HCT116 (cell line): Measurements from ENCODE around the gene CA14. TPM values are rescaled to one million over a fixed set of nuclear protein-coding genes. Genes with fewer than 3 reads are reported as not detected.

ENCODE experiments used
- ATAC-seq: fragments of 200-7000 bp; cut with Tn5 transposase; 2 replicates; pipeline ENCODE4 v1.9.1; 2020; ENCODE audit warnings: mild to moderate bottlenecking, moderate library complexity
- BruUV-seq: library from RNA; stranded (reverse); fragments of 400-500 nt; replicated peaks from 2 replicates; lab custom pipeline; 2021; lab: Mats Ljungman, UMichigan
- CTCF ChIA-PET: fragments of 300-600 bp; sonication (Branson Sonifier 250); formaldehyde crosslinking; loops from one replicate; lab custom pipeline; 2021; ENCODE audit warnings: antibody characterized with exemption; lab: Charles Lee
- POLR2A ChIA-PET: fragments of 300-600, 350-600 bp; sonication (Branson Sonifier 250); formaldehyde crosslinking; loops from one replicate; lab custom pipeline; 2021; ENCODE audit warnings: antibody characterized with exemption; lab: Charles Lee
- RAD21 ChIA-PET, 2 experiments: fragments of 300-600 bp; sonication (Branson Sonifier 250); formaldehyde crosslinking; loops; one replicate each; lab custom pipeline; 2023; ENCODE audit warnings: low total read pairs in 2 of 2; ENCODE audit not compliant: uncharacterized antibody in 2 of 2, unreplicated experiment in 2 of 2, low non-redundant PET in 1 of 2; lab: Charles Lee
- DNase-seq: peaks from one replicate; pipeline ENCODE4 v3.0.0-alpha.2; 2010; ENCODE audit warnings: low read depth, low spot score
- H2AFZ ChIP-seq: fragments of 200-600 bp; shearing (Covaris generic), sonication (generic); 2 replicates; pipeline ENCODE4 v1.6.1; 2017; ENCODE audit warnings: low read depth, mixed run types, mixed read lengths, antibody characterized with exemption, low read length; ENCODE audit not compliant: poor library complexity, severe bottlenecking
- H3K27ac ChIP-seq: 2 replicates; pipeline ENCODE4 v1.5.1; 2012; ENCODE audit warnings: low read depth, low read length
- H3K27me3 ChIP-seq: fragments of 200-600 bp; sonication (generic); 2 replicates; pipeline ENCODE4 v1.6.1; 2016; ENCODE audit warnings: mixed run types, low read length, mixed read lengths; ENCODE audit not compliant: insufficient read depth
- H3K36me3 ChIP-seq, 2 experiments: fragments of 200-500 bp in 1 of 2; fragments of 200-600 bp in 1 of 2; sonication (Bioruptor generic) in 1 of 2; sonication (generic) in 1 of 2; 2 replicates each; pipeline versions ENCODE4 v1.5.1 to v1.6.1; 2014 to 2016; ENCODE audit warnings: low read length in 2 of 2, inconsistent platforms in 1 of 2, mixed read lengths in 1 of 2, mixed run types in 1 of 2; ENCODE audit not compliant: insufficient read depth in 2 of 2, control insufficient read depth in 1 of 2
- H3K4me1 ChIP-seq, 2 experiments: fragments of 200-600 bp in 1 of 2; sonication (generic) in 1 of 2; 2 replicates each; pipeline versions ENCODE4 v1.5.1 to v1.6.1; 2012 to 2017; ENCODE audit warnings: low read length in 2 of 2, inconsistent platforms in 1 of 2, mild to moderate bottlenecking in 1 of 2, mixed read lengths in 1 of 2, mixed run types in 1 of 2, moderate library complexity in 1 of 2; ENCODE audit not compliant: insufficient read depth in 2 of 2, control insufficient read depth in 1 of 2
- H3K4me2 ChIP-seq: fragments of 200-600 bp; sonication (generic); 2 replicates; pipeline ENCODE4 v1.6.1; 2017; ENCODE audit warnings: mixed run types, low read length, mixed read lengths
- H3K4me3 ChIP-seq, 2 experiments: fragments of 200-600 bp in 1 of 2; sonication (generic) in 1 of 2; replicated peaks in 1 of 2; 2 replicates each; pipeline ENCODE4 v1.5.1; 2011 to 2016; ENCODE audit warnings: low read length in 2 of 2, control low read depth in 1 of 2, low read depth in 1 of 2, mild to moderate bottlenecking in 1 of 2, mixed read lengths in 1 of 2, mixed run types in 1 of 2
- H3K79me2 ChIP-seq: fragments of 200-600 bp; sonication (generic); 2 replicates; pipeline ENCODE4 v1.6.1; 2017; ENCODE audit warnings: mild to moderate bottlenecking, mixed run types, low read length, moderate library complexity, mixed read lengths; ENCODE audit not compliant: insufficient read depth
- H3K9ac ChIP-seq: fragments of 200-600 bp; sonication (generic); 2 replicates; pipeline ENCODE4 v1.6.1; 2016; ENCODE audit warnings: low read length, mixed read lengths
- H3K9me2 ChIP-seq: fragments of 200-600 bp; sonication (generic), shearing (Covaris generic); 2 replicates; pipeline ENCODE4 v1.6.1; 2017; ENCODE audit warnings: mixed run types, mild to moderate bottlenecking, moderate library complexity; ENCODE audit not compliant: insufficient read depth
- H3K9me3 ChIP-seq, 2 experiments: fragments of 200-500 bp in 1 of 2; fragments of 200-600 bp in 1 of 2; sonication (Bioruptor generic) in 1 of 2; sonication (generic) in 1 of 2; 2 replicates each; pipeline ENCODE4 v1.6.1; 2014 to 2017; ENCODE audit warnings: low read length in 2 of 2, mixed read lengths in 2 of 2, inconsistent platforms in 1 of 2, low read depth in 1 of 2, mild to moderate bottlenecking in 1 of 2, mixed run types in 1 of 2, moderate library complexity in 1 of 2; ENCODE audit not compliant: control insufficient read depth in 1 of 2, insufficient read depth in 1 of 2
- H4K20me1 ChIP-seq: fragments of 200-600 bp; sonication (generic), shearing (Covaris generic); 2 replicates; pipeline ENCODE4 v1.6.1; 2017; ENCODE audit warnings: mixed run types, mild to moderate bottlenecking, moderate library complexity; ENCODE audit not compliant: insufficient read depth
- CBX3 ChIP-seq: IDR thresholded peaks from 2 replicates; pipeline ENCODE4 v1.6.1; 2012; ENCODE audit warnings: low read depth
- CEBPB ChIP-seq: IDR thresholded peaks from 2 replicates; pipeline ENCODE4 v1.6.1; 2012; ENCODE audit warnings: low read depth
- CTCF ChIP-seq, 3 experiments: fragments of 200-600 bp in 1 of 3; sonication (generic) in 1 of 3; IDR thresholded peaks in 2 of 3; conservative IDR thresholded peaks in 1 of 3; 2 replicates each; pipeline ENCODE4 v1.5.1; 2012 to 2017; ENCODE audit warnings: low read depth in 2 of 3, low read length in 2 of 3, antibody characterized with exemption in 1 of 3, borderline replicate concordance in 1 of 3, control low read depth in 1 of 3, mild to moderate bottlenecking in 1 of 3, mixed read lengths in 1 of 3, mixed run types in 1 of 3, moderate library complexity in 1 of 3; ENCODE audit not compliant: insufficient read depth in 1 of 3
- EGR1 ChIP-seq: IDR thresholded peaks from 2 replicates; pipeline ENCODE4 v1.6.1; 2012; ENCODE audit warnings: low read depth
- ELF1 ChIP-seq: IDR thresholded peaks from 2 replicates; pipeline ENCODE4 v1.6.1; 2012; ENCODE audit warnings: low read depth, borderline replicate concordance
- EZH2 ChIP-seq: fragments of 200-600 bp; sonication (generic); IDR thresholded peaks from 2 replicates; pipeline ENCODE4 v1.6.1; 2017; ENCODE audit warnings: antibody characterized with exemption, mixed run types
- EZH2phosphoT487 ChIP-seq: fragments of 200-600 bp; IDR thresholded peaks from 2 replicates; pipeline ENCODE4 v1.6.1; 2018; ENCODE audit warnings: antibody characterized with exemption, borderline replicate concordance
- FOSL1 ChIP-seq: IDR thresholded peaks from 2 replicates; pipeline ENCODE4 v1.6.1; 2012; ENCODE audit warnings: low read depth
- JUND ChIP-seq: IDR thresholded peaks from 2 replicates; pipeline ENCODE4 v1.6.1; 2012
- MAX ChIP-seq: IDR thresholded peaks from 2 replicates; pipeline ENCODE4 v1.6.1; 2012
- POLR2A ChIP-seq: IDR thresholded peaks from 2 replicates; pipeline ENCODE4 v1.7.0; 2011; ENCODE audit warnings: borderline replicate concordance; ENCODE audit not compliant: insufficient read depth, insufficient read length; ENCODE audit errors: extremely low read depth
- POLR2AphosphoS5 ChIP-seq: IDR thresholded peaks from 2 replicates; pipeline ENCODE4 v1.6.1; 2011; ENCODE audit warnings: mild to moderate bottlenecking, low read depth, low read length, moderate library complexity
- RAD21 ChIP-seq: IDR thresholded peaks from 2 replicates; pipeline ENCODE4 v1.6.1; 2012; ENCODE audit warnings: low read depth, mild to moderate bottlenecking
- SIN3A ChIP-seq: IDR thresholded peaks from 2 replicates; pipeline ENCODE4 v1.6.1; 2012; ENCODE audit warnings: low read depth
- SP1 ChIP-seq: IDR thresholded peaks from 2 replicates; pipeline ENCODE4 v1.6.1; 2012; ENCODE audit warnings: low read depth
- SRF ChIP-seq: IDR thresholded peaks from 2 replicates; pipeline ENCODE4 v1.6.1; 2012; ENCODE audit warnings: low read depth
- TCF7L2 ChIP-seq: IDR thresholded peaks from 2 replicates; pipeline ENCODE4 v1.7.0; 2011; ENCODE audit warnings: borderline replicate concordance, inconsistent platforms; ENCODE audit not compliant: insufficient read depth, insufficient read length; ENCODE audit errors: extremely low read depth
- YY1 ChIP-seq: IDR thresholded peaks from 2 replicates; pipeline ENCODE4 v1.6.1; 2011; ENCODE audit warnings: low read length, low read depth, moderate library complexity, mild to moderate bottlenecking; ENCODE audit not compliant: insufficient replicate concordance; ENCODE audit errors: extremely low read depth
- ZFX ChIP-seq: fragments of 450-650 bp; IDR thresholded peaks from 2 replicates; pipeline ENCODE4 v1.6.1; 2017
- ZNF274 ChIP-seq: fragments of 200-500 bp; sonication (Bioruptor generic); IDR thresholded peaks from 2 replicates; pipeline ENCODE4 v1.6.1; 2014; ENCODE audit warnings: mild to moderate bottlenecking, low read depth, low read length, inconsistent platforms
- intact Hi-C: fragments of 100-400 bp; cut with micrococcal nuclease; formaldehyde crosslinking; loops from 2 replicates; pipeline ENCODE4 v1.10.0; 2022
- total RNA-seq: library from RNA; stranded (reverse); gene quantifications from one replicate; pipeline ENCODE4 v1.2.1, GENCODE V29; 2021; ENCODE audit not compliant: unreplicated experiment

The CA14 gene
- total RNA-seq, 1 experiment from 2014 or later: 0.39 TPM

GRCh38 chr1:150210091-150210490 lies 47.5 kb upstream of the CA14 start:
- H3K4me3 ChIP-seq: no peak overlapping the region
- no peaks in the 10 kb centered on the region for H3K79me2 ChIP-seq
- RAD21 ChIA-PET: no interaction called here
- no peak for ATAC-seq
- POLR2A ChIA-PET: no interaction called here
- BruUV-seq: no TSS peak
- H3K9me3 ChIP-seq: no peaks in the 10 kb centered on the region
- H4K20me1 ChIP-seq: no peaks in the 10 kb centered on the region
- H3K36me3 ChIP-seq: no peaks in the 10 kb centered on the region
- H3K9ac ChIP-seq: no peak overlapping the region
- intact Hi-C loops: no loop called here
- H3K27me3 ChIP-seq: no peaks in the 10 kb centered on the region
- no peak for TF ChIP-seq EGR1
- TF ChIP-seq TCF7L2: no peak
- no peak for TF ChIP-seq POLR2AphosphoS5
- TF ChIP-seq JUND: no peak
- TF ChIP-seq SP1: no peak
- TF ChIP-seq SRF: no peak
- no peak for TF ChIP-seq CEBPB
- TF ChIP-seq ZFX: no peak
- TF ChIP-seq SIN3A: no peak
- TF ChIP-seq RAD21: no peak
- no peak for TF ChIP-seq ZNF274
- TF ChIP-seq MAX: no peak
- H3K4me1 ChIP-seq: no peaks in the 10 kb centered on the region
- no peak overlapping the region for H3K27ac ChIP-seq
- CTCF ChIA-PET: no interaction called here
- H3K4me2 ChIP-seq: no peak overlapping the region
- no peak for DNase-seq
- H3K9me2 ChIP-seq: no peaks in the 10 kb centered on the region
- no peak overlapping the region for H2AFZ ChIP-seq

GRCh38 chr1:150210706-150211105 lies 46.9 kb upstream of the CA14 start:
- ChIA-PET POLR2A (no interaction called here), CTCF (no interaction called here), RAD21 (no interaction called here)
- Histone ChIP-seq H2AFZ (no peak overlapping the region), H3K4me3 (no peak overlapping the region), H3K4me1 (no peaks in the 10 kb centered on the region), H3K27me3 (no peaks in the 10 kb centered on the region)
- BruUV-seq: no TSS peak
- no peak for DNase-seq
- TF ChIP-seq RAD21: no peak
- no peak for TF ChIP-seq FOSL1
- TF ChIP-seq EZH2: no peak
- TF ChIP-seq EZH2phosphoT487: no peak
- no peak for TF ChIP-seq SIN3A
- TF ChIP-seq YY1: no peak
- TF ChIP-seq CEBPB: no peak
- TF ChIP-seq SRF: no peak
- no peak for TF ChIP-seq POLR2A
- TF ChIP-seq CTCF (IDR thresholded peaks at IDR 0.05 in 2 of 3, conservative IDR thresholded peaks at IDR 0.05 in 1 of 3; ENCODE audit: borderline replicate concordance in 1 of 3, insufficient read depth in 1 of 3, low read depth in 2 of 3, low read length in 2 of 3): no peak
- TF ChIP-seq SP1: no peak
- TF ChIP-seq JUND: no peak
- TF ChIP-seq EGR1: no peak
- no peak for TF ChIP-seq ELF1
- no peak for TF ChIP-seq POLR2AphosphoS5
- TF ChIP-seq CBX3: no peak
- TF ChIP-seq, all 23 proteins: peak for 0
- Histone ChIP-seq H3K9ac (no peak overlapping the region), H3K9me2 (no peaks in the 10 kb centered on the region), H3K36me3 (no peaks in the 10 kb centered on the region), H4K20me1 (no peaks in the 10 kb centered on the region), H3K9me3 (no peaks in the 10 kb centered on the region), H3K4me2 (no peak overlapping the region), H3K27ac (no peak overlapping the region), H3K79me2 (no peaks in the 10 kb centered on the region)
- intact Hi-C loops: no loop called here
- no peak for ATAC-seq
